HepG2 (cell line): ENCODE data around the gene GNA14. TPM values are rescaled to one million over a fixed set of nuclear protein-coding genes. Genes with fewer than 3 reads are reported as not detected.

Experiments
- ATAC-seq: fragments of 200-7000 bp; cut with Tn5 transposase; 3 replicates; pipeline ENCODE4 v1.9.1; 2020; ENCODE audit warnings: mild to moderate bottlenecking, moderate library complexity
- BruUV-seq: library from RNA; stranded (reverse); fragments of 400-500 nt; replicated peaks from 2 replicates; lab custom pipeline; 2021; lab: Mats Ljungman, UMichigan
- CTCF ChIA-PET: fragments of 300-600 bp; formaldehyde crosslinking; extraction: SDS; loops from one replicate; lab custom pipeline; 2021; ENCODE audit warnings: low total read pairs, inconsistent platforms, low intra/inter-chr PET ratio; lab: Yijun Ruan, JAX
- POLR2A ChIA-PET: fragments of 350-600 bp; sonication (Branson Sonifier 250); formaldehyde crosslinking; loops from one replicate; lab custom pipeline; 2020; ENCODE audit warnings: antibody characterized with exemption, inconsistent platforms; lab: Yijun Ruan, JAX
- DNase-seq: peaks from one replicate; pipeline ENCODE4 v3.0.0-alpha.2; 2015; ENCODE audit warnings: low spot score
- FAIRE-seq: peaks from 3 replicates; lab custom pipeline; 2011; peaks lifted over from hg19 to GRCh38; lab: Jason Lieb, UNC
- H2AFZ ChIP-seq: one replicate; pipeline ENCODE4 v1.6.1; 2011; ENCODE audit warnings: low read length, inconsistent platforms
- H3K27ac ChIP-seq: fragments of 300-600 bp; 3 replicates; pipeline ENCODE4 v1.8.0; 2011; ENCODE audit warnings: mixed run types, mild to moderate bottlenecking, mixed read lengths, low read length, inconsistent platforms; ENCODE audit not compliant: insufficient read depth; ENCODE audit errors: extremely low read length
- H3K27me3 ChIP-seq, 2 experiments: fragments of 200-600 bp in 1 of 2; 2 replicates in 1 of 2; 3 replicates in 1 of 2; pipeline versions ENCODE4 v1.6.0 to v1.8.0; 2011; ENCODE audit warnings: low read length in 2 of 2, mild to moderate bottlenecking in 2 of 2, moderate library complexity in 2 of 2, inconsistent platforms in 1 of 2; ENCODE audit not compliant: insufficient read depth in 2 of 2, control insufficient read depth in 1 of 2
- H3K36me3 ChIP-seq, 2 experiments: fragments of 200-600 bp in 1 of 2; replicated peaks in 1 of 2; 2 replicates in 1 of 2; 3 replicates in 1 of 2; pipeline versions ENCODE4 v1.5.1 to v1.8.0; 2011; ENCODE audit warnings: low read length in 2 of 2, inconsistent platforms in 1 of 2; ENCODE audit not compliant: insufficient read depth in 2 of 2, control insufficient read depth in 1 of 2
- H3K4me1 ChIP-seq: 2 replicates; pipeline ENCODE4 v1.5.1; 2012; ENCODE audit warnings: low read length, inconsistent platforms; ENCODE audit not compliant: insufficient read depth
- H3K4me2 ChIP-seq: 2 replicates; pipeline ENCODE4 v1.6.0; 2011; ENCODE audit warnings: low read depth, low read length, inconsistent platforms
- H3K4me3 ChIP-seq, 3 experiments: fragments of 200-600 bp in 1 of 3; sonication (generic), shearing (Covaris generic) in 1 of 3; replicated peaks in 1 of 3; 2 replicates each; pipeline ENCODE4 v1.5.1; 2011 to 2016; ENCODE audit warnings: low read length in 3 of 3, inconsistent platforms in 2 of 3, low read depth in 2 of 3, mild to moderate bottlenecking in 2 of 3, control low read depth in 1 of 3, mixed read lengths in 1 of 3; ENCODE audit not compliant: insufficient read depth in 1 of 3
- H3K79me2 ChIP-seq: one replicate; pipeline ENCODE4 v1.6.1; 2011; ENCODE audit warnings: low read length, inconsistent platforms; ENCODE audit not compliant: insufficient read depth
- H3K9ac ChIP-seq: 2 replicates; pipeline ENCODE4 v1.6.0; 2011; ENCODE audit warnings: mild to moderate bottlenecking, low read depth, low read length, inconsistent platforms; ENCODE audit not compliant: insufficient read depth
- H3K9me3 ChIP-seq: 2 replicates; pipeline ENCODE4 v1.5.1; 2012; ENCODE audit warnings: mild to moderate bottlenecking, low read length
- H4K20me1 ChIP-seq: 2 replicates; pipeline ENCODE4 v1.6.0; 2011; ENCODE audit warnings: inconsistent platforms, mild to moderate bottlenecking, low read length, moderate library complexity; ENCODE audit not compliant: insufficient read depth
- BRCA1 ChIP-seq: sonication (generic); formaldehyde crosslinking; IDR thresholded peaks from 2 replicates; pipeline ENCODE4 v1.4.0; 2020; ENCODE audit warnings: missing genetic modification reagents
- HDAC6 ChIP-seq: fragments of 200-600 bp; sonication (generic); IDR thresholded peaks from 2 replicates; pipeline ENCODE4 v1.7.0; 2017; ENCODE audit warnings: mild to moderate bottlenecking, antibody characterized with exemption, low read length, low read depth
- HMG20A ChIP-seq: IDR thresholded peaks from 2 replicates; pipeline ENCODE4 v1.6.1; 2016; ENCODE audit warnings: borderline replicate concordance
- MBD4 ChIP-seq: IDR thresholded peaks from 2 replicates; pipeline ENCODE4 v1.6.1; 2012; ENCODE audit warnings: low read length, inconsistent platforms, borderline replicate concordance
- NAIF1 ChIP-seq: sonication (generic); formaldehyde crosslinking; IDR thresholded peaks from 2 replicates; pipeline ENCODE4 v1.5.0; 2020; ENCODE audit warnings: mild to moderate bottlenecking, missing genetic modification reagents, borderline replicate concordance
- NFIC ChIP-seq: IDR thresholded peaks from 2 replicates; pipeline ENCODE4 v1.6.1; 2012; ENCODE audit warnings: mild to moderate bottlenecking, low read length, inconsistent platforms
- THYN1 ChIP-seq: sonication (generic); formaldehyde crosslinking; IDR thresholded peaks from 2 replicates; pipeline ENCODE4 v1.8.1; 2023; ENCODE audit warnings: low read depth, mild to moderate bottlenecking, moderate library complexity, missing genetic modification reagents, borderline replicate concordance
- ZBTB1 ChIP-seq: sonication (generic); formaldehyde crosslinking; IDR thresholded peaks from 2 replicates; pipeline ENCODE4 v1.4.0; 2020; ENCODE audit warnings: missing genetic modification reagents, borderline replicate concordance
- ZMYM3 ChIP-seq: sonication (generic); formaldehyde crosslinking; IDR thresholded peaks from 2 replicates; pipeline ENCODE4 v1.5.1; 2020; ENCODE audit warnings: mild to moderate bottlenecking, missing genetic modification reagents
- ZNF274 ChIP-seq: sonication (generic); formaldehyde crosslinking; IDR thresholded peaks from 2 replicates; pipeline ENCODE4 v1.5.1; 2020; ENCODE audit warnings: mild to moderate bottlenecking, missing genetic modification reagents
- ZNF30 ChIP-seq: sonication (generic); formaldehyde crosslinking; IDR thresholded peaks from 2 replicates; pipeline ENCODE4 v1.5.0; 2020; ENCODE audit warnings: mild to moderate bottlenecking, missing genetic modification reagents
- WGBS: methylation state at CpG from one replicate; pipeline ENCODE4 v1.1.6; 2017; ENCODE audit warnings: low lambda C conversion rate; 5-methylcytosine and 5-hydroxymethylcytosine counted together
- in situ Hi-C: cut with HindIII; loops from 2 replicates; pipeline ENCODE4 v1.10.0; 2017; ENCODE audit warnings: low pct_unique_long_range_greater_than_20kb; ENCODE audit not compliant: extremely low pct_ligation_motif_present
- intact Hi-C: fragments of 100-400 bp; cut with micrococcal nuclease; formaldehyde crosslinking; loops from one replicate; pipeline ENCODE4 v1.10.0; 2022; ENCODE audit not compliant: unreplicated experiment
- polyA plus RNA-seq, 8 experiments: library from polyadenylated mRNA; depleted of rRNA in 3 of 8; stranded (reverse) in 7 of 8; unstranded in 1 of 8; fragments of >200 nt; fragmentation: Illumina TruSeq in 4 of 8; extraction: Trizol in 4 of 8; gene quantifications; 2 replicates each; pipeline versions ENCODE4 v1.2.1 to v1.2.3, GENCODE V29; 2011 to 2016; ENCODE audit warnings: low read depth in 4 of 8, missing spikeins in 1 of 8, mixed read lengths in 1 of 8; ENCODE audit not compliant: insufficient read depth in 1 of 8
- total RNA-seq, 5 experiments: library from RNA; depleted of rRNA; stranded (reverse); fragments of >200 nt; fragmentation: Illumina TruSeq; extraction: Trizol; gene quantifications; 2 replicates each; pipeline ENCODE4 v1.2.3, GENCODE V29; 2016; ENCODE audit warnings: low read depth in 1 of 5
- TF ChIP-seq, protein P1 (sequence below): sonication (generic); formaldehyde crosslinking; IDR thresholded peaks from 2 replicates; pipeline ENCODE4 v1.4.0; 2020; ENCODE audit warnings: missing genetic modification reagents, mild to moderate bottlenecking, borderline replicate concordance
- TF ChIP-seq, protein P2 (sequence below): sonication (generic); formaldehyde crosslinking; IDR thresholded peaks from 2 replicates; pipeline ENCODE4 v1.4.0; 2020; ENCODE audit warnings: mild to moderate bottlenecking, missing genetic modification reagents

GNA14 gene
- total and polyA plus RNA-seq, 2 of the 13 experiments (the other 11 are each of a cell fraction or from before 2014, with no cell fraction given) = not detected

DNA sequence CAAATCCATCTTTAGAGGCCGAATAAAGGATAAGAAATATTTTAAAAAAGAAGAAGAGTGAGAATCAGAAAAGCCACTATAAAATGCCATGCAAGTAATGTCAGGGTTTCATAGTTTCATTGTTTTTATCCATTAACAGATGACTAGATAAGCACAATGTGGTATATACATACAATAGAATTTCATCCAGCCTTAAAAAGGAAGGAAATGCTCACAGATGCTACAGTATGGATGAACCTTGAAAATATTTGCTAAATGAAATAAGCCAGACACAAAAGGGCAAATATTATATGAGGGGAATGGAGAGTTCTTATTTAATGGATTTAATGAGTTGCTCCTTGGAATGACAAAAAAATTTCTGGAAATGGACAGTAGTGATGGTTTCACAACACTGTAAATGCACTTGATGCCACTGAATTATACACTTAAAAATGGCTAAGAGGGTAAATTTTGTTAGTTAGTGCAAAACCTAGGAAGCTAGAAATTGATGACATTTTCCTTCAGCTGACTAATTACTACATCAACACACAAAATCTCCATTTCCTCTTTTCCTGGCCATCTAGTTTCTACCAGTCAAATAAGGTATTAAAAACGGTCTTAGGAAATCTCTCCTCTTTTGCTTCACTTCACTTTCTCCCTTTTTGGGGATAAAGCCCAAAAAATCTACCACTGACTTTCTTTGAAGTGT lies 86.6 kb downstream of the GNA14 start:
- POLR2A ChIA-PET = no interaction called here
- Histone ChIP-seq H3K4me3 (no peak overlapping the region), H3K27me3 (no peaks in the 10 kb centered on the region; a peak in 1 of 5 replicates), H3K27ac (no peak overlapping the region), H3K36me3 (no peaks in the 10 kb centered on the region), H3K79me2 (no peaks in the 10 kb centered on the region), H2AFZ (no peak overlapping the region), H4K20me1 (no peaks in the 10 kb centered on the region), H3K4me2 (no peak overlapping the region), H3K4me1 (no peaks in the 10 kb centered on the region), H3K9ac (no peak overlapping the region), H3K9me3 (no peaks in the 10 kb centered on the region)
- no peak for TF ChIP-seq THYN1 (CRISPR knock-in tag)
- no peak for TF ChIP-seq HMG20A (CRISPR knock-in tag)
- TF ChIP-seq NAIF1 (CRISPR knock-in tag) = no peak
- TF ChIP-seq NFIC = no peak
- no peak for TF ChIP-seq BRCA1 (CRISPR knock-in tag)
- TF ChIP-seq, protein P1, sequence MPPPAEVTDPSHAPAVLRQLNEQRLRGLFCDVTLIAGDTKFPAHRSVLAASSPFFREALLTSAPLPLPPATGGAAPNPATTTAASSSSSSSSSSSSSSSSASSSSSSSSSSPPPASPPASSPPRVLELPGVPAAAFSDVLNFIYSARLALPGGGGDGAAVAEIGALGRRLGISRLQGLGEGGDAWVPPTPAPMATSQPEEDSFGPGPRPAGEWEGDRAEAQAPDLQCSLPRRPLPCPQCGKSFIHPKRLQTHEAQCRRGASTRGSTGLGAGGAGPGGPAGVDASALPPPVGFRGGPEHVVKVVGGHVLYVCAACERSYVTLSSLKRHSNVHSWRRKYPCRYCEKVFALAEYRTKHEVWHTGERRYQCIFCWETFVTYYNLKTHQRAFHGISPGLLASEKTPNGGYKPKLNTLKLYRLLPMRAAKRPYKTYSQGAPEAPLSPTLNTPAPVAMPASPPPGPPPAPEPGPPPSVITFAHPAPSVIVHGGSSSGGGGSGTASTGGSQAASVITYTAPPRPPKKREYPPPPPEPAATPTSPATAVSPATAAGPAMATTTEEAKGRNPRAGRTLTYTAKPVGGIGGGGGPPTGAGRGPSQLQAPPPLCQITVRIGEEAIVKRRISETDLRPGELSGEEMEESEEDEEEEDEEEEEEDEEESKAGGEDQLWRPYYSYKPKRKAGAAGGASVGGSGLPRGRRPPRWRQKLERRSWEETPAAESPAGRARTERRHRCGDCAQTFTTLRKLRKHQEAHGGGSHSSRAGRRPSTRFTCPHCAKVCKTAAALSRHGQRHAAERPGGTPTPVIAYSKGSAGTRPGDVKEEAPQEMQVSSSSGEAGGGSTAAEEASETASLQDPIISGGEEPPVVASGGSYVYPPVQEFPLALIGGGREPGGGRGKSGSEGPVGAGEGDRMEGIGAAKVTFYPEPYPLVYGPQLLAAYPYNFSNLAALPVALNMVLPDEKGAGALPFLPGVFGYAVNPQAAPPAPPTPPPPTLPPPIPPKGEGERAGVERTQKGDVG (CRISPR knock-in tag) = no peak
- TF ChIP-seq HDAC6 = no peak
- no peak for TF ChIP-seq ZNF30 (CRISPR knock-in tag)
- no peak for TF ChIP-seq ZBTB1
- no peak for TF ChIP-seq ZMYM3
- TF ChIP-seq, protein P2, sequence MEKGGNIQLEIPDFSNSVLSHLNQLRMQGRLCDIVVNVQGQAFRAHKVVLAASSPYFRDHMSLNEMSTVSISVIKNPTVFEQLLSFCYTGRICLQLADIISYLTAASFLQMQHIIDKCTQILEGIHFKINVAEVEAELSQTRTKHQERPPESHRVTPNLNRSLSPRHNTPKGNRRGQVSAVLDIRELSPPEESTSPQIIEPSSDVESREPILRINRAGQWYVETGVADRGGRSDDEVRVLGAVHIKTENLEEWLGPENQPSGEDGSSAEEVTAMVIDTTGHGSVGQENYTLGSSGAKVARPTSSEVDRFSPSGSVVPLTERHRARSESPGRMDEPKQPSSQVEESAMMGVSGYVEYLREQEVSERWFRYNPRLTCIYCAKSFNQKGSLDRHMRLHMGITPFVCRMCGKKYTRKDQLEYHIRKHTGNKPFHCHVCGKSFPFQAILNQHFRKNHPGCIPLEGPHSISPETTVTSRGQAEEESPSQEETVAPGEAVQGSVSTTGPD (CRISPR knock-in tag) = no peak
- no peak for TF ChIP-seq ZNF274 (CRISPR knock-in tag)
- TF ChIP-seq MBD4 = no peak
- CTCF ChIA-PET = no interaction called here
- no TSS peak for BruUV-seq
- 0% methylated on average over 2 of the region's 2 CpGs for WGBS
- FAIRE-seq (no peak), DNase-seq (no peak), ATAC-seq (no peak)
- intact Hi-C loops (no loop called here), in situ Hi-C loops (no loop called here)
